Karpas-422 (cell line): ENCODE results near the gene UGP2. TPM values are rescaled to one million over a fixed set of nuclear protein-coding genes. Genes with fewer than 3 reads are reported as not detected.

Experiments
- DNase-seq: peaks from one replicate; pipeline ENCODE4 v3.0.0-alpha.2; 2015
- H2AFZ ChIP-seq: fragments of 200-600 bp; sonication (generic); 2 replicates; pipeline ENCODE4 v1.6.1; 2014; ENCODE audit warnings: antibody characterized with exemption, low read length, mixed read lengths
- H3K27ac ChIP-seq: fragments of 200-600 bp; sonication (generic); 2 replicates; pipeline ENCODE4 v1.5.1; 2014; ENCODE audit warnings: mild to moderate bottlenecking, low read length, moderate library complexity
- H3K27me3 ChIP-seq: fragments of 200-600 bp; sonication (generic); 2 replicates; pipeline ENCODE4 v1.6.1; 2014; ENCODE audit warnings: low read length, mixed read lengths
- H3K36me3 ChIP-seq: fragments of 200-600 bp; sonication (generic); 2 replicates; pipeline ENCODE4 v1.6.1; 2014; ENCODE audit warnings: low read length, mixed read lengths; ENCODE audit not compliant: insufficient read depth
- H3K4me1 ChIP-seq: fragments of 200-600 bp; sonication (generic); 2 replicates; pipeline ENCODE4 v1.6.1; 2014; ENCODE audit warnings: mild to moderate bottlenecking, low read length, mixed read lengths
- H3K4me2 ChIP-seq: fragments of 200-600 bp; sonication (generic); 2 replicates; pipeline ENCODE4 v1.6.1; 2014; ENCODE audit warnings: low read length, low read depth, mild to moderate bottlenecking; ENCODE audit not compliant: poor library complexity, severe bottlenecking
- H3K4me3 ChIP-seq: fragments of 200-600 bp; sonication (generic); 2 replicates; pipeline ENCODE4 v1.5.1; 2014; ENCODE audit warnings: mild to moderate bottlenecking, antibody characterized with exemption, low read length, mixed read lengths
- H3K79me2 ChIP-seq: fragments of 200-600 bp; sonication (generic); 2 replicates; pipeline ENCODE4 v1.6.1; 2014; ENCODE audit warnings: mild to moderate bottlenecking, low read length, mixed read lengths
- H3K9ac ChIP-seq: fragments of 200-600 bp; sonication (generic); 2 replicates; pipeline ENCODE4 v1.6.0; 2014; ENCODE audit warnings: low read length
- H3K9me2 ChIP-seq: fragments of 200-600 bp; sonication (generic), shearing (Covaris generic); replicated peaks from 2 replicates; pipeline ENCODE4 v1.6.0; 2014; ENCODE audit warnings: mild to moderate bottlenecking, low read length, moderate library complexity; ENCODE audit not compliant: insufficient read depth
- H3K9me3 ChIP-seq: fragments of 300-700, 200-600 bp; sonication (generic); 2 replicates; pipeline ENCODE4 v1.6.1; 2014; ENCODE audit warnings: low read length, mixed read lengths
- H4K20me1 ChIP-seq: fragments of 200-600 bp; sonication (generic); 2 replicates; pipeline ENCODE4 v1.6.1; 2014; ENCODE audit warnings: mild to moderate bottlenecking, antibody characterized with exemption, low read length, low read depth; ENCODE audit not compliant: insufficient read depth
- total RNA-seq: library from RNA; depleted of rRNA; stranded (reverse); fragments of >200 nt; shearing (Covaris generic); gene quantifications from 2 replicates; pipeline ENCODE4 v1.2.3, GENCODE V29; 2014; ENCODE audit warnings: low replicate concordance

Gene UGP2
- total RNA-seq, 1 experiment from 2014 or later = 101 TPM

GRCh38 chr2:63862806-63863205, 21.1 kb downstream of the UGP2 start:
- no peaks in the 10 kb centered on the region for H3K9me3 ChIP-seq
- H3K79me2 ChIP-seq = peaks cover 71% of the 10 kb centered on the region
- H3K36me3 ChIP-seq = peaks cover 77% of the 10 kb centered on the region
- no peak overlapping the region for H2AFZ ChIP-seq
- peaks cover 28% of the 10 kb centered on the region for H3K4me1 ChIP-seq
- H3K4me3 ChIP-seq = no peak overlapping the region
- no peaks in the 10 kb centered on the region for H4K20me1 ChIP-seq
- no peak for DNase-seq
- H3K9me2 ChIP-seq = no peaks in the 10 kb centered on the region
- H3K4me2 ChIP-seq = no peak overlapping the region
- no peak overlapping the region for H3K27ac ChIP-seq
- H3K9ac ChIP-seq = no peak overlapping the region
- H3K27me3 ChIP-seq = no peaks in the 10 kb centered on the region

- no peaks in the 10 kb centered on the region for H3K9me3 ChIP-seq
- no peak for DNase-seq
- H3K27ac ChIP-seq = no peak overlapping the region
- no peak overlapping the region for H3K4me3 ChIP-seq
- H4K20me1 ChIP-seq = no peaks in the 10 kb centered on the region
- H3K79me2 ChIP-seq = peaks cover 75% of the 10 kb centered on the region
- no peaks in the 10 kb centered on the region for H3K9me2 ChIP-seq
- H3K4me2 ChIP-seq = no peak overlapping the region
- no peak overlapping the region for H2AFZ ChIP-seq
- H3K36me3 ChIP-seq = peaks cover 78% of the 10 kb centered on the region
- no peaks in the 10 kb centered on the region for H3K27me3 ChIP-seq
- H3K9ac ChIP-seq = no peak overlapping the region
- H3K4me1 ChIP-seq = peaks cover 28% of the 10 kb centered on the region
These were observed 22.0 kb downstream of the UGP2 start for GRCh38 chr2:63863707-63864106.

- H4K20me1 ChIP-seq = no peaks in the 10 kb centered on the region
- H3K27ac ChIP-seq = no peak overlapping the region
- no peaks in the 10 kb centered on the region for H3K9me3 ChIP-seq
- no peak overlapping the region for H3K9ac ChIP-seq
- peaks cover 84% of the 10 kb centered on the region for H3K79me2 ChIP-seq
- H2AFZ ChIP-seq = no peak overlapping the region
- no peaks in the 10 kb centered on the region for H3K9me2 ChIP-seq
- H3K4me1 ChIP-seq = peaks cover 28% of the 10 kb centered on the region
- H3K36me3 ChIP-seq = peaks cover 74% of the 10 kb centered on the region
- no peak for DNase-seq
- no peaks in the 10 kb centered on the region for H3K27me3 ChIP-seq
- no peak overlapping the region for H3K4me3 ChIP-seq
- no peak overlapping the region for H3K4me2 ChIP-seq
These were observed 23.6 kb downstream of the UGP2 start for GRCh38 chr2:63865159-63865799.

GRCh38 chr2:63866009-63866709, 24.5 kb downstream of the UGP2 start:
- no peak overlapping the region for H3K9ac ChIP-seq
- H3K79me2 ChIP-seq = peaks cover 88% of the 10 kb centered on the region
- H3K9me3 ChIP-seq = no peaks in the 10 kb centered on the region
- no peaks in the 10 kb centered on the region for H3K9me2 ChIP-seq
- peaks cover 26% of the 10 kb centered on the region for H3K4me1 ChIP-seq
- no peak overlapping the region for H3K4me2 ChIP-seq
- H3K36me3 ChIP-seq = peaks cover 78% of the 10 kb centered on the region
- no peaks in the 10 kb centered on the region for H3K27me3 ChIP-seq
- H3K4me3 ChIP-seq = no peak overlapping the region
- H2AFZ ChIP-seq = no peak overlapping the region
- H4K20me1 ChIP-seq = no peaks in the 10 kb centered on the region
- DNase-seq = no peak
- no peak overlapping the region for H3K27ac ChIP-seq

- Histone ChIP-seq H3K4me2 (no peak overlapping the region), H3K36me3 (peaks cover 69% of the 10 kb centered on the region), H3K27me3 (no peaks in the 10 kb centered on the region), H3K9me2 (no peaks in the 10 kb centered on the region), H3K9me3 (no peaks in the 10 kb centered on the region; the same call in 1 of the 2 replicates), H3K9ac (no peak overlapping the region), H3K27ac (no peak overlapping the region), H2AFZ (no peak overlapping the region), H3K4me3 (no peak overlapping the region), H3K79me2 (peaks cover 88% of the 10 kb centered on the region), H4K20me1 (no peaks in the 10 kb centered on the region), H3K4me1 (peaks cover 9% of the 10 kb centered on the region)
- DNase-seq = no peak
These were observed 29.0 kb downstream of the UGP2 start for GRCh38 chr2:63870679-63871078.

- Histone ChIP-seq H3K4me1 (no peaks in the 10 kb centered on the region), H3K9me2 (no peaks in the 10 kb centered on the region), H3K4me2 (no peak overlapping the region), H3K4me3 (no peak overlapping the region), H3K9ac (no peak overlapping the region), H3K36me3 (peaks cover 59% of the 10 kb centered on the region), H4K20me1 (no peaks in the 10 kb centered on the region), H3K9me3 (no peaks in the 10 kb centered on the region; the same call in 1 of the 2 replicates), H3K79me2 (peaks cover 88% of the 10 kb centered on the region), H2AFZ (no peak overlapping the region), H3K27ac (no peak overlapping the region), H3K27me3 (no peaks in the 10 kb centered on the region)
- no peak for DNase-seq
These were observed 30.2 kb downstream of the UGP2 start for GRCh38 chr2:63871864-63872263.

GRCh38 chr2:63872571-63873328, 31.1 kb downstream of the UGP2 start:
- no peaks in the 10 kb centered on the region for H3K4me1 ChIP-seq
- no peak overlapping the region for H3K4me3 ChIP-seq
- H3K27ac ChIP-seq = no peak overlapping the region
- H3K27me3 ChIP-seq = no peaks in the 10 kb centered on the region
- H3K9ac ChIP-seq = no peak overlapping the region
- H3K4me2 ChIP-seq = no peak overlapping the region
- no peaks in the 10 kb centered on the region for H3K9me2 ChIP-seq
- no peak overlapping the region for H2AFZ ChIP-seq
- no peaks in the 10 kb centered on the region for H4K20me1 ChIP-seq
- no peak for DNase-seq
- no peaks in the 10 kb centered on the region; the same call in 1 of the 2 replicates for H3K9me3 ChIP-seq
- peaks cover 51% of the 10 kb centered on the region for H3K36me3 ChIP-seq
- H3K79me2 ChIP-seq = peaks cover 87% of the 10 kb centered on the region
